HG03354 (cell line): ENCODE measurements around the gene CACNG5.

Experiments
- ATAC-seq: cut with Tn5 transposase; IDR thresholded peaks from one replicate; pipeline ENCODE4 v1.9.1; 2021; ENCODE audit warnings: mild to moderate bottlenecking; ENCODE audit not compliant: unreplicated experiment, poor library complexity, severe bottlenecking

Gene CACNG5

GRCh38 chr17:66932311-66932710, 97.4 kb downstream of the CACNG5 start:
- no peak for ATAC-seq

GRCh38 chr17:66934040-66934439, 99.1 kb downstream of the CACNG5 start:
- ATAC-seq: no peak
